NB4 (cell line): ENCODE data around the gene JMY.

ENCODE experiments used
- CTCF ChIP-seq: IDR thresholded peaks from one replicate; pipeline ENCODE4 v1.5.1; 2012; ENCODE audit warnings: low read depth, low read length
- MAX ChIP-seq: IDR thresholded peaks from 2 replicates; pipeline ENCODE4 v1.6.1; 2011; ENCODE audit warnings: low read depth, low read length
- MYC ChIP-seq: IDR thresholded peaks from 2 replicates; pipeline ENCODE4 v1.6.1; 2011; ENCODE audit warnings: low read depth, low read length
- POLR2A ChIP-seq: IDR thresholded peaks from 2 replicates; pipeline ENCODE4 v1.6.1; 2011; ENCODE audit warnings: mild to moderate bottlenecking; ENCODE audit not compliant: insufficient read length; ENCODE audit errors: extremely low read depth

- no peak for TF ChIP-seq CTCF
- no peak for TF ChIP-seq POLR2A
- TF ChIP-seq MYC = no peak
- no peak for TF ChIP-seq MAX
These were observed 11.5 kb upstream of the JMY start for GRCh38 chr5:79224286-79224984.
